MM.1S (cell line): Measurements from ENCODE around the gene CASP4.

ENCODE experiments used
- DNase-seq: peaks from one replicate; pipeline ENCODE4 v3.0.0-alpha.2; 2015
- H2AFZ ChIP-seq: fragments of 300-600 bp; sonication (generic); 2 replicates; pipeline ENCODE4 v1.6.0; 2016; ENCODE audit warnings: antibody characterized with exemption, low read length
- H3F3A ChIP-seq: fragments of 300-600 bp; sonication (generic); 2 replicates; pipeline ENCODE4 v1.6.1; 2016; ENCODE audit warnings: mild to moderate bottlenecking, antibody characterized with exemption, low read length, moderate library complexity, mixed read lengths; ENCODE audit not compliant: insufficient read depth
- H3K27ac ChIP-seq: fragments of 300-600 bp; sonication (generic); 2 replicates; pipeline ENCODE4 v1.5.1; 2016; ENCODE audit warnings: mild to moderate bottlenecking, low read length
- H3K27me3 ChIP-seq: fragments of 300-600 bp; sonication (generic); replicated peaks from 2 replicates; pipeline ENCODE4 v1.6.0; 2016; ENCODE audit warnings: low read length; ENCODE audit not compliant: insufficient read depth
- H3K36me3 ChIP-seq: fragments of 300-600 bp; sonication (generic); replicated peaks from 2 replicates; pipeline ENCODE4 v1.6.1; 2016; ENCODE audit warnings: mild to moderate bottlenecking, low read length, mixed read lengths; ENCODE audit not compliant: insufficient read depth
- H3K4me1 ChIP-seq: fragments of 300-600 bp; sonication (generic); 2 replicates; pipeline ENCODE4 v1.6.1; 2016; ENCODE audit warnings: low read length, mixed read lengths
- H3K4me2 ChIP-seq: fragments of 300-600 bp; sonication (generic); 2 replicates; pipeline ENCODE4 v1.6.0; 2016; ENCODE audit warnings: low read depth, low read length
- H3K4me3 ChIP-seq: fragments of 300-600 bp; sonication (generic); 2 replicates; pipeline ENCODE4 v1.5.1; 2016; ENCODE audit warnings: low read length, mixed read lengths
- H3K79me2 ChIP-seq: fragments of 300-600 bp; sonication (generic); 2 replicates; pipeline ENCODE4 v1.6.1; 2016; ENCODE audit warnings: mixed run types, low read length, mixed read lengths
- H3K9ac ChIP-seq: fragments of 300-600 bp; sonication (generic); 2 replicates; pipeline ENCODE4 v1.6.1; 2016; ENCODE audit warnings: low read length, mixed read lengths
- H3K9me2 ChIP-seq: fragments of 300-600 bp; sonication (generic); replicated peaks from 2 replicates; pipeline ENCODE4 v1.6.1; 2016; ENCODE audit warnings: mild to moderate bottlenecking, low read length, mixed read lengths; ENCODE audit not compliant: insufficient read depth
- H3K9me3 ChIP-seq: fragments of 300-600 bp; sonication (generic); replicated peaks from 2 replicates; pipeline ENCODE4 v1.6.1; 2016; ENCODE audit warnings: mild to moderate bottlenecking, low read length, mixed read lengths; ENCODE audit not compliant: insufficient read depth
- H4K20me1 ChIP-seq: fragments of 300-600 bp; sonication (generic); 2 replicates; pipeline ENCODE4 v1.6.1; 2016; ENCODE audit warnings: mild to moderate bottlenecking, low read length, moderate library complexity, mixed read lengths; ENCODE audit not compliant: insufficient read depth
- EZH2 ChIP-seq: fragments of 300-600 bp; sonication (generic); optimal IDR thresholded peaks from 2 replicates; pipeline ENCODE3; 2017; ENCODE audit warnings: low read depth, mild to moderate bottlenecking, antibody characterized with exemption, low read length, mixed read lengths
- EZH2phosphoT487 ChIP-seq: fragments of 300-600 bp; sonication (generic); IDR thresholded peaks from 2 replicates; pipeline ENCODE4 v1.6.1; 2018; ENCODE audit warnings: antibody characterized with exemption, low read length
- TF ChIP-seq, protein P1 (sequence below): fragments of 300-600 bp; sonication (generic); IDR thresholded peaks from 2 replicates; pipeline ENCODE4 v1.5.1; 2016; ENCODE audit warnings: antibody characterized with exemption, low read length, mixed read lengths

Gene CASP4

DNA sequence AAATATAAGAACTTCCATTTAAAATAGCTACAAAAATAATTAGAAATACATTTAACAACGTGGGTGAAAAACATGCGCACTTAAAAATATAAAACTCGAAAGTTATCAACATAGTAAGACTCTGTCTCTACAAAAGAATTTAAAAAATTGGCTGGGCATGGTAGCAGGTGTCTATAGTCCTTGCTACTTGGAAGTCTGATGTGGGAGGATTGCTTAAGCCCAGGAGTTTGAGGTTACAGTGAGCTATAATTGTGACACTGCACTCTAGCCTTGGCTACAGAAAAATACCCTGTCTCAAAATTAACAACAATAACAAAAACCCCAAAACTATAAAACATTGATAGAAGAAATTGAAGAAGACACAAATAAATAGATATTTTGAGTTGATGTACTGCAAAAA lies 56.3 kb downstream of the CASP4 start:
- H4K20me1 ChIP-seq, result no peaks in the 10 kb centered on the region
- H3K4me2 ChIP-seq, result no peak overlapping the region
- no peak for DNase-seq
- no peaks in the 10 kb centered on the region for H3K36me3 ChIP-seq
- H3K4me1 ChIP-seq, result peaks cover 19% of the 10 kb centered on the region
- no peak overlapping the region for H3K27ac ChIP-seq
- H3K4me3 ChIP-seq, result no peak overlapping the region
- H3K9me2 ChIP-seq, result no peaks in the 10 kb centered on the region
- H3K9ac ChIP-seq, result no peak overlapping the region
- peaks cover 4% of the 10 kb centered on the region; the same call in 1 of the 2 replicates for H3F3A ChIP-seq
- H3K9me3 ChIP-seq, result no peaks in the 10 kb centered on the region
- H3K27me3 ChIP-seq, result no peaks in the 10 kb centered on the region
- no peaks in the 10 kb centered on the region for H3K79me2 ChIP-seq
- H2AFZ ChIP-seq, result no peak overlapping the region
- TF ChIP-seq, protein P1, sequence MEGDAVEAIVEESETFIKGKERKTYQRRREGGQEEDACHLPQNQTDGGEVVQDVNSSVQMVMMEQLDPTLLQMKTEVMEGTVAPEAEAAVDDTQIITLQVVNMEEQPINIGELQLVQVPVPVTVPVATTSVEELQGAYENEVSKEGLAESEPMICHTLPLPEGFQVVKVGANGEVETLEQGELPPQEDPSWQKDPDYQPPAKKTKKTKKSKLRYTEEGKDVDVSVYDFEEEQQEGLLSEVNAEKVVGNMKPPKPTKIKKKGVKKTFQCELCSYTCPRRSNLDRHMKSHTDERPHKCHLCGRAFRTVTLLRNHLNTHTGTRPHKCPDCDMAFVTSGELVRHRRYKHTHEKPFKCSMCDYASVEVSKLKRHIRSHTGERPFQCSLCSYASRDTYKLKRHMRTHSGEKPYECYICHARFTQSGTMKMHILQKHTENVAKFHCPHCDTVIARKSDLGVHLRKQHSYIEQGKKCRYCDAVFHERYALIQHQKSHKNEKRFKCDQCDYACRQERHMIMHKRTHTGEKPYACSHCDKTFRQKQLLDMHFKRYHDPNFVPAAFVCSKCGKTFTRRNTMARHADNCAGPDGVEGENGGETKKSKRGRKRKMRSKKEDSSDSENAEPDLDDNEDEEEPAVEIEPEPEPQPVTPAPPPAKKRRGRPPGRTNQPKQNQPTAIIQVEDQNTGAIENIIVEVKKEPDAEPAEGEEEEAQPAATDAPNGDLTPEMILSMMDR, result no peak
- TF ChIP-seq EZH2 (no peak), EZH2phosphoT487 (no peak)

DNA sequence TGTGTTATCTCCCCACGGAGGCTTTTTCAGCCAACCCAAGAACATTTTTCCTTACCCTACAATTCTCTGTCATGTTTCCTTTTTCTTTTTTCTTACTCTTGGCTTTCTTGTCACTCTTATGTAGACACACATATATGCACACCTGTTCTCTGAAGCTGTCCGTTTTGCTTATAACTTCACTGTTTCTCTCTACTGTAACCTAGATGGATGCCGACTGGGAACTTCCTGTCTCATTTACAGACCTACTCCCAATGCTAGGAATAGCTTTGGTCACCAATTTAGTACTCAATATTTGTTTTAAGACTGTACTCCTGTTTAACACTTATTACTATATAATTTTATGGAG lies 60.2 kb downstream of the CASP4 start:
- peak overlapping the region; percentile 34; the same call in 1 of the 2 replicates for H3K27ac ChIP-seq
- no peak overlapping the region for H3K4me3 ChIP-seq
- no peaks in the 10 kb centered on the region for H3K9me2 ChIP-seq
- no peaks in the 10 kb centered on the region for H3K36me3 ChIP-seq
- H3K4me2 ChIP-seq, result peak overlapping the region; percentile 30
- no peak overlapping the region for H3K9ac ChIP-seq
- no peak for TF ChIP-seq EZH2
- no peak for TF ChIP-seq EZH2phosphoT487
- TF ChIP-seq, protein P1, result no peak
- no peaks in the 10 kb centered on the region for H3K27me3 ChIP-seq
- H4K20me1 ChIP-seq, result no peaks in the 10 kb centered on the region
- no peaks in the 10 kb centered on the region for H3K79me2 ChIP-seq
- H3F3A ChIP-seq, result peaks cover 4% of the 10 kb centered on the region; the same call in 1 of the 2 replicates
- H3K4me1 ChIP-seq, result peaks cover 8% of the 10 kb centered on the region; the same call in 1 of the 2 replicates
- H2AFZ ChIP-seq, result peak overlapping the region; percentile 33
- no peaks in the 10 kb centered on the region for H3K9me3 ChIP-seq
- no peak for DNase-seq

GRCh38 chr11:104907521-104908185 lies 60.7 kb downstream of the CASP4 start:
- Histone ChIP-seq H3K27me3 (no peaks in the 10 kb centered on the region), H3F3A (peaks cover 4% of the 10 kb centered on the region; the same call in 1 of the 2 replicates), H3K79me2 (no peaks in the 10 kb centered on the region), H2AFZ (peak overlapping the region; percentile 33), H3K4me1 (peaks cover 8% of the 10 kb centered on the region; the same call in 1 of the 2 replicates), H3K9ac (no peak overlapping the region), H3K4me3 (no peak overlapping the region), H3K27ac (peak overlapping the region; percentile 34; the same call in 1 of the 2 replicates), H3K36me3 (no peaks in the 10 kb centered on the region), H3K9me3 (no peaks in the 10 kb centered on the region), H3K9me2 (no peaks in the 10 kb centered on the region), H3K4me2 (peak overlapping the region; percentile 30), H4K20me1 (no peaks in the 10 kb centered on the region)
- DNase-seq, result peak; percentile 69
- no peak for TF ChIP-seq EZH2
- TF ChIP-seq EZH2phosphoT487, result no peak
- TF ChIP-seq, protein P1, result no peak
